HEK293T (cell line): ENCODE measurements around the gene PCBP3.

ENCODE experiments used
- CTCF ChIA-PET: fragments of 350-600 bp; formaldehyde crosslinking; extraction: SDS; loops from one replicate; lab custom pipeline; 2021; ENCODE audit warnings: antibody characterized with exemption, inconsistent platforms; lab: Yijun Ruan, JAX
- POLR2A ChIA-PET: fragments of 350-600 bp; formaldehyde crosslinking; extraction: SDS; loops from one replicate; lab custom pipeline; 2020; ENCODE audit warnings: antibody characterized with exemption, inconsistent platforms; lab: Yijun Ruan, JAX
- DNase-seq: peaks from one replicate; pipeline ENCODE4 v3.0.0; 2012; ENCODE audit warnings: mixed read lengths; ENCODE audit errors: extremely low spot score
- ARNT ChIP-seq: fragments of 450-650 bp; IDR thresholded peaks from 2 replicates; pipeline ENCODE4 v1.6.1; 2017; ENCODE audit warnings: mild to moderate bottlenecking
- BHLHE40 ChIP-seq: fragments of 450-650 bp; IDR thresholded peaks from 2 replicates; pipeline ENCODE4 v1.6.1; 2016; ENCODE audit warnings: mild to moderate bottlenecking, moderate library complexity, borderline replicate concordance
- CTBP1 ChIP-seq: fragments of 450-650 bp; IDR thresholded peaks from 2 replicates; pipeline ENCODE4 v1.6.1; 2016; ENCODE audit warnings: borderline replicate concordance
- ELF4 ChIP-seq: fragments of 450-650 bp; IDR thresholded peaks from 2 replicates; pipeline ENCODE4 v1.6.1; 2017; ENCODE audit warnings: antibody characterized with exemption
- FOXA1 ChIP-seq: fragments of 450-650 bp; IDR thresholded peaks from 2 replicates; pipeline ENCODE4 v1.6.1; 2016; ENCODE audit warnings: mild to moderate bottlenecking
- FOXK2 ChIP-seq: fragments of 450-650 bp; IDR thresholded peaks from 2 replicates; pipeline ENCODE4 v1.6.1; 2016; ENCODE audit warnings: mild to moderate bottlenecking
- FOXM1 ChIP-seq: fragments of 450-650 bp; IDR thresholded peaks from 2 replicates; pipeline ENCODE4 v1.6.1; 2017; ENCODE audit warnings: mild to moderate bottlenecking, borderline replicate concordance
- HDGF ChIP-seq: fragments of 450-650 bp; IDR thresholded peaks from 2 replicates; pipeline ENCODE4 v1.6.1; 2017; ENCODE audit warnings: antibody characterized with exemption, borderline replicate concordance
- L3MBTL2 ChIP-seq: fragments of 450-650 bp; conservative IDR thresholded peaks from 2 replicates; pipeline ENCODE4 v1.6.1; 2016; ENCODE audit warnings: mild to moderate bottlenecking
- LEF1 ChIP-seq: fragments of 450-650 bp; IDR thresholded peaks from 2 replicates; pipeline ENCODE4 v1.6.1; 2017; ENCODE audit warnings: mild to moderate bottlenecking, borderline replicate concordance
- NFRKB ChIP-seq: fragments of 450-650 bp; IDR thresholded peaks from 2 replicates; pipeline ENCODE4 v1.6.1; 2016; ENCODE audit warnings: mild to moderate bottlenecking, moderate library complexity
- PKNOX1 ChIP-seq: fragments of 450-650 bp; IDR thresholded peaks from 2 replicates; pipeline ENCODE4 v1.6.1; 2016
- SP1 ChIP-seq: fragments of 450-650 bp; IDR thresholded peaks from 2 replicates; pipeline ENCODE4 v1.6.1; 2017
- SUZ12 ChIP-seq: fragments of 450-650 bp; IDR thresholded peaks from 2 replicates; pipeline ENCODE4 v1.6.1; 2016; ENCODE audit warnings: mild to moderate bottlenecking
- TARDBP ChIP-seq: fragments of 450-650 bp; IDR thresholded peaks from 2 replicates; pipeline ENCODE4 v1.6.1; 2016
- ZNF384 ChIP-seq: fragments of 450-650 bp; IDR thresholded peaks from 2 replicates; pipeline ENCODE4 v1.6.1; 2016

The PCBP3 gene

GRCh38 chr21:45750936-45751335 is 107.4 kb downstream of the PCBP3 start:
- DNase-seq, result no peak
- ChIA-PET CTCF (interaction anchor here (0.6 kb wide), 1 partner anchor 16 kb away, joined by 3 read pairs; no protein-coding TSS in a partner anchor), POLR2A (no interaction called here)
- no peak for TF ChIP-seq ELF4
- TF ChIP-seq SP1, result no peak
- TF ChIP-seq ARNT, result no peak
- no peak for TF ChIP-seq SUZ12
- no peak for TF ChIP-seq PKNOX1
- TF ChIP-seq BHLHE40, result no peak
- no peak for TF ChIP-seq TARDBP
- TF ChIP-seq LEF1, result no peak
- TF ChIP-seq L3MBTL2, result no peak
- TF ChIP-seq FOXA1, result no peak
- TF ChIP-seq ZNF384, result no peak
- TF ChIP-seq NFRKB, result no peak
- TF ChIP-seq HDGF, result no peak
- TF ChIP-seq FOXM1, result no peak

- ChIA-PET CTCF (no interaction called here), POLR2A (no interaction called here)
- no peak for DNase-seq
- TF ChIP-seq FOXA1 (no peak), PKNOX1 (peak; percentile 59; the same call in 1 of the 2 replicates), FOXK2 (no peak), FOXM1 (no peak), CTBP1 (no peak), ZNF384 (no peak)
These were observed 109.9 kb downstream of the PCBP3 start for GRCh38 chr21:45753445-45753844.

- no peak for DNase-seq
- POLR2A ChIA-PET, result no interaction called here
- CTCF ChIA-PET, result no interaction called here
- no peak for TF ChIP-seq FOXM1
- no peak for TF ChIP-seq LEF1
- TF ChIP-seq HDGF, result no peak
- TF ChIP-seq ZNF384, result no peak
- no peak for TF ChIP-seq ELF4
- TF ChIP-seq L3MBTL2, result no peak
- TF ChIP-seq BHLHE40, result no peak
- TF ChIP-seq TARDBP, result no peak
- TF ChIP-seq ARNT, result no peak
- no peak for TF ChIP-seq FOXA1
- TF ChIP-seq FOXK2, result no peak
- no peak for TF ChIP-seq NFRKB
- no peak for TF ChIP-seq PKNOX1
- no peak for TF ChIP-seq CTBP1
- TF ChIP-seq SUZ12, result no peak
- TF ChIP-seq SP1, result no peak
These were observed 112.5 kb downstream of the PCBP3 start for GRCh38 chr21:45756029-45756428.

- DNase-seq, result no peak
- TF ChIP-seq ELF4 (no peak), ARNT (no peak), TARDBP (no peak), SUZ12 (no peak), HDGF (no peak), SP1 (no peak), L3MBTL2 (no peak), CTBP1 (no peak), FOXA1 (no peak), FOXM1 (no peak), NFRKB (no peak), ZNF384 (no peak), BHLHE40 (no peak), FOXK2 (no peak), LEF1 (no peak), PKNOX1 (no peak)
- POLR2A ChIA-PET, result no interaction called here
- CTCF ChIA-PET, result no interaction called here
These were observed 113.1 kb downstream of the PCBP3 start for GRCh38 chr21:45756669-45757068.

- ChIA-PET POLR2A (no interaction called here), CTCF (no interaction called here)
- DNase-seq, result no peak
- no peak for TF ChIP-seq CTBP1
- TF ChIP-seq FOXM1, result no peak
- no peak for TF ChIP-seq ARNT
- no peak for TF ChIP-seq TARDBP
- TF ChIP-seq ELF4, result no peak
- no peak for TF ChIP-seq FOXA1
- TF ChIP-seq LEF1, result no peak
- no peak for TF ChIP-seq FOXK2
- TF ChIP-seq HDGF, result no peak
- TF ChIP-seq SP1, result no peak
- TF ChIP-seq L3MBTL2, result no peak
These were observed 118.2 kb downstream of the PCBP3 start for GRCh38 chr21:45761704-45762103.

- POLR2A ChIA-PET, result no interaction called here
These were observed 119.5 kb downstream of the PCBP3 start for GRCh38 chr21:45763074-45763473.

More at GRCh38 chr21:45763074-45763473, 119.5 kb downstream of the PCBP3 start:
- no peak for DNase-seq
- CTCF ChIA-PET, result no interaction called here
- TF ChIP-seq FOXM1, result no peak
- no peak for TF ChIP-seq SP1
